Activated CD8-positive, alpha-beta memory T cell treated with anti-CD3 and anti-CD28 coated beads for 1 hour (primary cell): ENCODE measurements around the gene PSD2.

ENCODE experiments used
- DNase-seq, 2 donors: peaks; one replicate each; pipeline ENCODE4 v3.0.0-alpha.2; 2020; ENCODE audit warnings: low read depth in 1 of 2; ENCODE audit errors: extremely low read depth in 1 of 2

The PSD2 gene

DNA sequence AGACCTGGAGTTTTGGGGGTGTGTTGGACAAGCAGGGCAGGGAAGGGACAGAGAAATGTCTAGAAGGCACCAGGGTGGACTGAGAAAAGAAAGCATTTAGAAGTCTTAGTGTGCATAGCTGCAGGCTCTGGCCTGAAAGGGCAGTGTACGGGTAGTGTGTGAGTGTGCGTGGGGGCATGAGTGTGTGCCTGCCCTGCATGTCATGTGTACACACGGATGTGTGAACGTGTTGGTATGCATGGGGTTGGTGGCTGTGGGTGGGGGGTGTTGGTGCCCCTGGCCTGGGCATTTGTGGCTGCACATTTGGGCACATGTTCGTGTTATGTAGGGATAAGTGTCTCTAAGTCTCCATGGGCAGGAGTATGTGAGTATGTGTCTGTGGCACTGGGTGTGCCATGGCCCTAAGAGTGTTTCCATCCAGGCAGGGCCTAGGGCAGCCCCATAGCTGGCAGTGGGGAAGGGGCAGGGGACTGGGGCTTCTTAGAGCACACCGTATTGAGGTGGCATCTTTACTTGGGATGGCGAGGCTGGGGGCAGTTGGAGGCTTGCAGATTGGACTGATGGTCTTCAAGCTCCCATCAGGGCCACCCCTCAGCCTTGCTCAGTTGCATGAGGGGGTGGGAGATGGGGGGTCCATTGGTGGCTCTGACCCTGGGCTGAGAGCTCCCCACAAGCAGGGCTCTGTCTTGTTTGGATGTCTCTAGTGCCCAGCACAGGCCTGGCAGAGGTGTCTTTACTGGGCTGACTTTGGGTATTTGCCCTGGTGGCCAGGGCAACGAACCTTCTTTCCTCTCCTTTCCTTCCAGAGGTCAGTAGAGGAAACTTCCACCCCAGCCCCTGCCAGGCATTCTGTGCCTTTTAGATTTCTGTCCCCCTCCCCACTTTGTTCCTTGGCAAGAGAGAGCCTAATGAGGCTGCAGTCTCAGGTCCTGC, 15.0 kb downstream of the PSD2 start:
- no peak for DNase-seq

DNA sequence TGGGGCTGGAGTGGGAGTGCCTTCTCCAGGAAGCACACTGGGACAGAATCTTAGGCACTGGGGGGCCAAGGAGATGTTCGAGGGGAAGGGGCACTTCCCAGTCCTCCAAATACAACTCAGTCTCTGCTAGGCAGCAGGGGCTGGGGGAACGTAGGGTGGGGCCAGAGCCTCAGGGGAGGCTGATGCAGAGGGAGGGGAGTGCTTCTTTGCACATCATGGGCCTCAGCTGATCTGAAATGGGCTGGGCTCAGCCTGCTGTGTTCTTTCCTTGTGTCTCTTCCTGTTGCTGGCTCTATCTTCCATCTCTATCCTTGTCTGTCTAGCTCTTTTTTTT, 15.6 kb downstream of the PSD2 start:
- DNase-seq = no peak

DNA sequence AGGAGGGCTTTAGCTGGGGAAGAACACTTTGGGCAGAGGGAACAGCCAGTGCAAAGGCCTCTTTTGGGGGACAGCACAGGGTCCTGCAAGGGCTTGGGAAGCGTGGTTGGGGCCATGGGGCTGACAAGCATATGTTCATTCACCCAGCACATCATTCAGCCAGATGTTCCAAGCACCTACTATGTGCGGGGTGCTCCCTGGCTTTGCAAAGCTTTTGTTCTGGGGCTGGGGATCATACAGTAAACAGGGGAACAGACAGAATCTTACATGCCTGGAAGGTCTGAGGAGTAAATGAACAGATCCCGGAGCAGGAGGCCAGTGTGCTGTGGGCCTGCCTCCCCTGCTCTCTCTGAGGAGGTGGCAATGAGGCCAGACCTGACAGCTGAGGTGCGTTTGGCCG, 16.7 kb downstream of the PSD2 start:
- no peak for DNase-seq

DNA sequence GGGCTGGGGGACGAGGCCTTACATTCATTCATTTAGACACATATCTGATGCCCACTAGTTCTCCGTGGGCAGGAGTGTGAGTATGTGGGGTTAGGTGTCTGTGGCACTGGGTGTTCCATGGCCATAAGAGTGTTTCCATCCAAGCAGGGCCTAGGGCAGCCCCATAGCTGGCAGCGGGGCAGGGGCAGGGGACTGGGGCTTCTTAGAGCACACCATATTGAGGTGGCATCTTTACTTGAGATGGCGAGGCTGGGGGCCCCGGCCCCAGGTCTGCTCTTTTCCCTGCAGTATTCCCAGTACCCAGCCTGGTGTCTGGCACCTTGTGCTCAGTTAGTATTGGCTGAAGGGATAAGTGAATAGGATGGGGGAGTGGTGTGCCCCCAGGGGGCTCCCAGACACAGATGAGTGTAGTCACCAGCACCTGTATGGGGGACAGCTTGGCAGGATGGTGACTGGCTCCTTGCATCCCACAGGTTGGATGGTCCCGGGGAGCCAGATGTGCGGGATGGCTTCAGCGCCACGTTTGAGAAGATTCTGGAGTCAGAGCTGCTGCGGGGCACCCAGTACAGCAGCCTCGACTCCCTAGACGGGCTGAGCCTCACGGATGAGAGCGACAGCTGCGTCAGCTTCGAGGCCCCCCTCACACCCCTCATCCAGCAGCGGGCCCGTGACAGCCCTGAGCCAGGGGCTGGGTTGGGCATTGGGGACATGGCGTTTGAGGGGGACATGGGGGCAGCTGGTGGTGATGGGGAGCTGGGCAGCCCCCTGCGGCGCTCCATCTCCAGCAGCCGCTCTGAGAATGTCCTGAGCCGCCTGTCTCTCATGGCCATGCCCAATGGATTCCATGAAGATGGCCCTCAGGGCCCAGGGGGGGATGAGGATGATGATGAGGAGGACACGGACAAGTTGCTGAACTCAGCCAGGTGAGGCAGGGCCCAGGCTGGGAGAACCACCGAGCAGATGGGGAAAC, 17.5 kb downstream of the PSD2 start:
- no peak for DNase-seq

DNA sequence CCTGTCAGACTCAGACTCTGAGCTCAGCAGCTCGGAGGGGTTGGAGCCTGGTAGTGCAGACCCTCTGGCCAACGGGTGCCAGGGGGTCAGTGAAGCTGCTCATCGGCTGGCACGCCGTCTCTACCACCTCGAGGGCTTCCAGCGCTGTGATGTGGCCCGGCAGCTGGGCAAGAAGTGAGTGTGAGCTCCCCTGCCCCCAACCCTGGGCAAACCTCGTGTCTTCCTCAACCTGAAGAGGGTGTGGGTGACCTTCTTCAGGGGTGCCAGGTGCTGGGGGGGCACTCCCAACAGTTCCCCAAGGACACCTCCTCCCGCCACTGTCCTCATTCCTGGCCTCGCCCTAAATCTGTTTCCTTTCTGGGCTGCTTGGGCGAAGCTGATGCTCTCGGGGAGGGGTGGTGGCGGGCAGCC, 18.6 kb downstream of the PSD2 start:
- DNase-seq = no peak

DNA sequence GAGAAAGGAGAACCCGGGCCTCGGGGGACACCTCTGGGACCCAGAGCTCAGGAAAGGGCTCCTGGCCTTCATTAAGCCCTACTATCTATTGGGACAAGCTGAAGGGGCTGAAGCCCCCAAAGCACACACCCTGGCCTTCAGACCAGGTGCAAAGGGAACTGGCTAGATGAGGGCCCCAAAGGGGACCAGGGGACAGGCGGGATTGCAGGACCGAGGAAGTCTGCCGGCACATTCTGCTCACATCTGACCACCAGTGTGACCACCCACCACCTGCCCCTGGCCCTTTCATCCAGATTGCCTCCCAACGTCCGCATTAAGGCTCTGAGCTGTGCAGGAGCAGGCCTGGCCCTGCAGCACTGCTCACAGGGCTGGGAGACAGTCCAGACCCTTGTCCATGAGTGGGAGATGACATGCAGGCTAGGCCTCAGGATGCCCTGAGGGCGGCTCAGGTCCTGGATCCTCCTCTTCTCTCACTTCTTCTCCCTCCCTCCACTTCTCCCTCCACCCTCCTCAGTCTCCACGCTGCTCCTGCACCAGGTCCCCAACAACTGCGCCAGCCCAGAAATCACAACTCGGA, 19.2 kb downstream of the PSD2 start:
- no peak for DNase-seq

DNA sequence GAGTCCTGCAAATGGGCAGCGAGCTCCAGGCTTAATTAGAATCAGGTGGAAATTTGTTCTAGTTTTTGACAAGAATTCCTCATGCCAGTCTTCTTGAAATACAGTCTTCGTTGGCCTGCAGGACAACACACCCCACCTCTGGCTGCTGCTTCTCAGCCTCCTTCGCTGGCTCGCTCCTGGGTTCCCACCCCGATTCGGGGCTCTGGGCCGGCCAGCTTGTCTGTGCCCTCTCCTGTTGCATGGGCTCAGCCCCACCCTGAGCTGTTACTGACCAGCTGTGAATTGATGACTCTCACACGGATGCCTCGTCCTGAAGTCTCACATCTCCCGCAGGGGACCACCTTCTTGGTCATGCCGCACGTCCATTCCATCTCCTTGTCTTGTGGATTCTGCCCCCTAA, 21.0 kb downstream of the PSD2 start:
- no peak for DNase-seq

DNA sequence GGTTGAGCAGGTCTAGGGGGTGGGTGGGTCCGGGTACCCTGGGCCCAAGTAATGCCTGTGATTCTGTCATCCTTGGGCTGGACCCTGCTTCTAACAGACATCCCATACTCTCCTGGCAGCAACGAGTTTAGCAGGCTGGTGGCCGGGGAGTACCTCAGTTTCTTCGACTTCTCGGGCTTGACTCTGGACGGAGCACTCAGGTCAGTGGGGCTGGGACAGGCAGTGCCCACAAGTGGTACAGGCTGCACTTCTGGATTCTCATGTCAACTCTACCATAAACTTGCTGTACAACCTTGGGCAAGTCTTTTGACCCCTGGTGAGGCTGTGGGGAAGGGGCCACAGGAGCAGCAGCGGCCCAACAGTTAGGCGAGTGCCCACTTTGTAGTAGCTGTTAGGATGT, 21.8 kb downstream of the PSD2 start:
- DNase-seq = no peak

DNA sequence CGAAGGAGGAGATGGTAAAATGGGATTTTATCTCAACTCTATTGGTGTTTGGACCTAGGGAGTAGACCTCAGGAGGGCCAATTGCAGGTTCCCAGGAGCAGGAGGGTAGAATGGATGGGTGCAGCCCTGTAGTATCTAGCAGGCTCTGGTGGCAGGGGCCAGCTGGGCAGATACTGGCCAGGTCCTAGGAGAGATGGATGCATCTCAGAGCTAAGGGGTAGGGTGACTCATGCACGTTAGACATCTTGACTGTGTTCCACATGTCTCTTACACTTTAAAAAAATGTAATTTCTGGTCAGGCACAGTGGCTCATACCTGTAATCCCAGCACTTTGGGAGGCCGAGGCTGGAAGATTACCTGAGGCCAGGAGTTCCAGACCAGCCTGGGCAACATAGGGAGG, 22.4 kb downstream of the PSD2 start:
- DNase-seq = no peak

DNA sequence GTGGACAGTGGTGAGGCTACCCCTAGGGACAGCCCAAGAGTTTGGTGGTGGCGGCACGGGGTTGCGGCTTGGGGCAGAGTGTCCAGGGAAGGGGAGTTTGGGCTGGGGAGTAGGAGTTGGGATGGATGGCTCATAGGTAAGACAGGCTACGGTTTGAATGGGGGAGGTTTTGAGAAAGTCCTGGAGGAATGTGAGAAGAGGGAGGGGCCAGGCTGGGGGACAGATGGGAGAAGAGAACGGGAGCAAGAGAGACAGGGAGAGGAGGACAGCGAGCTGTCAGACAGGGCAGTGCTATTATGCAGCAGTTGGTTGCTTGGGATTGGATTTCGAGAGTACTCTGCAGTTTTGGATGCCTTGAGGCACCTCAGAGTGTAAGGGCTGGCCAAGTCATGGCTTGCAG, 24.5 kb downstream of the PSD2 start:
- no peak for DNase-seq

DNA sequence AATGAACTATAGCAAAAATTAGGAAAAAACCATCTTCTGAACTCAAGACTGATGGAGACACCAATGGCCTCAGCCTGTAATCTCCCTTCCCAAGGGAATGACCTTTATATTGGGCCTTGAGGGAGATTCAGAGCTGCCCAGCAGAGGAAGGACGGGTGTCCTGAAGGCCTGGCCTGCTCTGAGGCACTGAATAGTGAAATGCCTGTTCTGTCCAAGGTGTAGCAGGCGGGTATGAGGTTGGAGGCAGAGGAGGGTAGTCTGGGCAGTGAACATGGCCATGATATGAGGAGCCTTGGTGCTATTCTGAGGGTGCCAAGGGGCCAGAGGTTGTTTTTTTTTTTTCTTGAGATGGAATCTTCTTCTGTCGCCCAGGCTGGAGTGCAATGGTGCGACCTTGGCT, 25.0 kb downstream of the PSD2 start:
- no peak for DNase-seq

DNA sequence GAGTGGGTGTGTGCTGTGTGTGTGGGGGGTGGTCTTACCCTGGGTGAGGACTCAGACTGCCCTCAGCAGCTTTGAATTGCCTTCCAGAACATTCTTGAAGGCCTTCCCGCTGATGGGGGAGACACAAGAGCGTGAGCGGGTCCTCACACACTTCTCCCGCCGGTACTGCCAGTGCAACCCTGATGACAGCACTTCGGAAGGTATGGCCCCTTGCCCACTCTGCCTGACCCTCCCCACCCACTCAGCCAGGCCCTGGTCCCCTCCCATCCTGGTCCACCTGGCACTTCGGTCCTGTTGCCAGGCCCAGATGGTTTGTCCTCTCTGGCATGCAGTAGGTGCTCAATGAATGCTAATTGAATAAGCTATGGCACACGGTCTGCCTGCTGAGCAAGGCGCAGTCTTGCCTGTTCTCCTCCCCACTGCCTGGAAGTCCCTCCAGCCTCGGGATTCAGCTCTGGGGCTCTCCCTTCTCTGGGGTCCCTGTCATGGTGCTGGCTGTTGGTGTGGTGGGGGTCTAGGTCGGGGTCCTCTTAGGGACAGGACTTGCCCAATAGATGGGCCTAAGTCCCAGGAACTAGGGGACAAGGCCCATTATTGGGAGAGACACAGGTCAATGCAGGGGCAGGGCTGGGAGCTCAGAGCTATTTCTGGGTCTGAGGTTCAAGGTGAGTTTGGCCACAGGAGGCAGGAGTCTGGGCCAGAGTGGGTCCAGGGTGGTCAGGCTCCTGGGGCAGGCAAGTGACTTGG, 26.4 kb downstream of the PSD2 start:
- no peak for DNase-seq

DNA sequence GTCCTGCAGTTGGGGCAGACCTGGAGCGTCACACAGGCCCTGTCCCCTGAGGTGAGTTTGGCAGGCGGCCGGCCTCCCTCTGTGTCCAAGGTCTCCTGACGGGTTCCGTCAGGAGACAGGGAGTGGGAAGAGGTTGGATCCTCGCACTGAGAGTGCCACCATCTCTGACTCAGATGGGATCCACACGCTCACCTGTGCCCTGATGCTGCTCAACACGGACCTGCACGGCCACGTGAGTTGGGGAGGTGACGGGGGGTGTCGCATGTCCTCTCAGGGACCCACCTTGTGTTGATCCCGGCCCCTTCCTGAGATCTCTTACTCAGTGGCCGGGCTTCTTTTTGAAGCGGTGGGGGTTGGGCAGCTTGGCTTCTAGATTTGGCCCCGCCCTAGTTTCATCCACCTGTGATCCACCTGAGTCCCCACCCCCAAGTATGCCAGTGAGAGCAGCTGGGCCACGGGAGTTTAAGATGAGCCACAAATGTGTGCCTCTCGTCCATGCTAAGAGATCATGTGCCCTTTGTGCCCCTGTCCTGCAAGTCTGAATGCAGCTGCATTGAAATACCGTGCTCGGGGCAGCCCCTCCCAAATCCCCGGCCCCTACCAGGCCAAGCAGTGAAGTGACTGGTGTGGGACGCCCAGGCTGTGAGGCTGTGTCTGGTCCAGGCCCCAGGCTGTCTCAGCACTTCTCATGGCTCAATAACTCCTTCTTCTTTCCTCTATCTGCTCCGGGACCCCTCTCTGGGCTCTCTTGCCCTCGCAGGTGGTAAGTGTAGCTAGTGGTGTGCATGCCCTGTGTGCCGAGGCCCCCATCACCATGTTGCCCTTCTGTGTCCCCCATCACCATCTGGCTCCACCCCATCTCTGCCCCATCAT, 27.2 kb downstream of the PSD2 start:
- DNase-seq = no peak

DNA sequence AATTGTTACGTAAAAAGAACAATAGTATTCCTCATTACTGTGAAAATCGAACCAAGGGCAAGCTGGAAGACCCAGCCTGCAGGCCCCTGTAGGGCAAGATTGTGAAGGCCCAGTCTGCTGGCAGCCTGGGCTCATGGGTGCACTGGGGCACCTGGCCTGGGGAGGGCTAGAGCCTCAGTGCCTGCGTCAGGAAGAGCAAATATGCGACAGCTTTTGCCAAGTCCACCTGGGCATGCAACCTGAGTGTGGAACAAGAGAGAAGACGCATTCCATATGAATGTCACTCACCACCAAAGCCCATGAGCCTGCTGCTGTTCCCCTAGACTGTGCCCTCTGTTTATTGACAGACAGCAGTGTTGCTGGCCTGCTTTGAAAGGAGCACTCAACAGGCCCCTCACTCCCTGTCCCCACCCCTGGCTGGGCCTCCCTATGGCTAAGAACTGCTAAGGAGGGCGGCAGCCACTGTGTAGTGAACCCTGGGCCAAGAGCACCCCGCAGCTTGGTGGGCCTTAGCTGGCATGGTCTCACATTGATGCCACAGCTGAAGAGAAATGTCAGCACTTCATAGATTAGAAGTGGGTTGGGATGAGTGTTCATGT, 28.2 kb downstream of the PSD2 start:
- no peak for DNase-seq

DNA sequence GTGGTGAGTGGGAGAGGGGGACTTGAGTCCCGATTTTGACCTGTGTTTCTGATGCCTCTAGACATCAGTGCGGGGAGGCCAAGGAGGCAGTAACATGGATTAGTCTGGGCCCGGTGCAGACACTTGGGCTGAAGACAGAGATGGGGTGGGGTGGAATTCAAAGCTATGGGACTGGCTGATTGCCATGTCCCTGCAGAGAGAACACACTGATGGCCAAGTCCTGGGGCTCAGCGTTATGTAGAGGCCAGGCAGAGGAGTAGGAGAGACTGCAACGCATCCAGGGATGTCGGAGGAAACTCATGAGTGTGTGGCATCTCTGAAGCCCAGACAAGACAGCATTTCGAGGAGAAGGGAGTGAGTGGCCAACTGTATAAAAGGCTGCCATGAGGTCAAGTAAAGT, 30.1 kb downstream of the PSD2 start:
- DNase-seq = no peak

DNA sequence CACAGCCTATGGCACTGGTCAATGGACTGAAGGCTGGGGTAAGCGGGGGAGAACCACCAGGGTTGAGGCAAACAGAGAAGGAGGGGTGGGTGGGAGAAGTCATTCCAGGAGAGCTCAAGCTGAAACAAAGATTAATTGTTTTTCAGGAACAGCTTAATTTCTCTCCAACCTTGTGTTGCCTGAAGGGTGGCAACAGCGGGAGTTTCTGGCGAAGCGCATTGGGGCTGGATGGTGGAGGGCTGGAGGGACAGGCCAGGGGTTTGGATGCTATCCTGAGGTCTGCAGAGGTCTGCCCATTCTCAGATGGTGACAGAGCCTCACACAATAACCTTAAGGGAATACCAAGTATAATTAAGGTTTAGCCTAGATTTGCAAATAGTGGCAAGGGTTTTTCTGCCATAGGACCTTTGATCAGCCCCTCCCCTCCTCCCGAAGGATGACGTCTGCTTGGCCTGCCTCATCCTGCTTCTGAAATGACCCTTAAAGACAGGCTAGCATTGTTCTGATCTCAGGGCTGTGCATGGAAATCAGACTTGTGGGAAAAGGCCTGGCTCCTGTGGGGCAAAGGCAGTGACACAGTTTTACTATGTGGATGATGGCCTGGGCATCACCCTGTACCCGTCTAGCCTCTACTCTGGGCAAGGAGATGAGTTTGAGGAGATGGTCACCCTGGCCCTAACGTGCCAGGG, 32.7 kb downstream of the PSD2 start:
- DNase-seq = no peak

DNA sequence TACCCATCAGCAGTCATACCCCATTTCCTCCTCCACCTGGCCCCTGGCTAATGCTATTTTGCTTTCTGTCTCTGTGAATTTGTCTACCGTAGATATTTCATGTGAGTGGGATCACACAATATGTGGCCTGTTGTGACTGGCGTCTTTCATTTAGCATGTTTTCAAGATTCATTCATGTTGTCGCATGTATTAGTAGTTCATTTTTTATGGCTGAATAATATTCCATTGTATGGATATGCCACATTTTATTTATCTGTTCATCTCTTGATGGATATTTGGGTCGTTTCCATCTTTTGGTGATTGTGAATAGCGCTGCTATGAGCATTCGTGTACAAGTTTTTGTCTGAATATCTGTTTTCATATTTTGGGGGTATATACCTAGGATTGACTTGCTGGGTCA, 33.9 kb downstream of the PSD2 start:
- DNase-seq = no peak

DNA sequence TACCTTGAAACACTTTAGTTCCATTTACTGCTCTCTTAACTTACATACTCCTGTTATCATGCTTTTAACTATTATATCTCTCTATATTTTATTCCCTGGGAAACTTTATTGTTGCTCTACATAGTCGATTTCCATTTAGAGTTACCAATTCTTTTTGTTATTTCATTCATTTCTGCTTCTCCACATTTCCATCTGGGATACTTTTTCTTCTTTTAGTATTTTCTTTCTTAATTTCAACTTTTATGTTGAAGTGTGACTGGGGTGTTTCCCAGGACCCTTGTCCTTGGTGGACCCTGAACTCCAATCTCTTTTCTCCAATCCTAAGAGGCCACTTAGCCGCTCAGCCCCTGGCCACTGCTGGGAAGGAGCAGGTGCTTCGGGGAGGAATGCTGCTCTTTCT, 36.0 kb downstream of the PSD2 start:
- DNase-seq = no peak

DNA sequence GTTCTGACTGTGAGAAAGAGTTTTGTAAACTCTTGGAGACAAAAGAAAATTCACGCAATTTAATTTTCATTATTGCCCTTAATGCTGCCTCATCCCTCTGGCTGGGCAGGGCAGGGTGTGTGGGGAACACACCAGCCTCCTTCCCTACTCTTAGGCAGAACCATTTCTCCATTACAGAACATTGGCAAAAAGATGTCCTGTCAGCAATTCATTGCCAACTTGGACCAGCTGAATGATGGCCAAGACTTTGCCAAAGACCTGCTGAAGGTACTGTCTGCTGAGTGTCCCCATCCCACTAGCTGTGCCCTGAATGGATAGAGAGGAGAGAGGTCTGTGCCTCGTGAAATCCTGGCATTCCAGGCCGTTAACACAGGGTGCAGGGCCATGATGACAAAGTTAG, 37.9 kb downstream of the PSD2 start:
- DNase-seq = no peak
